GM18498 (cell line): ENCODE results near the gene NPIPB5.
"Not testable (repeated sequence)": the region's sequence is repeated elsewhere in the genome, so short reads cannot be mapped to it uniquely, and the experiment has no call there.

Experiments
- ATAC-seq: cut with Tn5 transposase; IDR thresholded peaks from one replicate; pipeline ENCODE4 v1.9.1; 2021; ENCODE audit warnings: mild to moderate bottlenecking, moderate library complexity; ENCODE audit not compliant: unreplicated experiment

The NPIPB5 gene

GRCh38 chr16:22510591-22510990 is at the start of gene NPIPB5:
Gene NPIPB5, plus strand, starts transcription at chr16:22510891. Its CDS starts 2,911 bp downstream, at chr16:22513802.
- ATAC-seq: not testable (repeated sequence)

- not testable (repeated sequence) for ATAC-seq
Measured at GRCh38 chr16:22468846-22469245, 41.8 kb upstream of the NPIPB5 start.

- ATAC-seq: not testable (repeated sequence)
Measured at GRCh38 chr16:22537996-22538395, 27.3 kb downstream of the NPIPB5 start.

GRCh38 chr16:22544809-22545208 is 34.1 kb downstream of the NPIPB5 start:
- not testable (repeated sequence) for ATAC-seq

GRCh38 chr16:22546630-22547029 is 35.9 kb downstream of the NPIPB5 start:
- ATAC-seq: not testable (repeated sequence)

GRCh38 chr16:22547170-22547765 is 36.6 kb downstream of the NPIPB5 start:
- not testable (repeated sequence) for ATAC-seq

- ATAC-seq: not testable (repeated sequence)
Measured at GRCh38 chr16:22549853-22550252, 39.2 kb downstream of the NPIPB5 start.

GRCh38 chr16:22551143-22551542 is 40.5 kb downstream of the NPIPB5 start:
- not testable (repeated sequence) for ATAC-seq

- not testable (repeated sequence) for ATAC-seq
Measured at GRCh38 chr16:22551651-22552050, 41.0 kb downstream of the NPIPB5 start.

GRCh38 chr16:22556759-22557158 is 46.1 kb downstream of the NPIPB5 start:
- ATAC-seq: not testable (repeated sequence)
